NCI-H226 (cell line): ENCODE data around the gene UNK.
A peak's percentile ranks its signal among the peaks of the same experiment; 100 is the strongest.
"Not testable (repeated sequence)": the region's sequence is repeated elsewhere in the genome, so short reads cannot be mapped to it uniquely, and the experiment has no call there.

Source experiments
- DNase-seq: peaks from one replicate; pipeline ENCODE4 v3.0.0-alpha.2; 2015

UNK gene

GRCh38 chr17:75856062-75856756 is 71.6 kb downstream of the UNK start:
- DNase-seq, result no peak

DNA sequence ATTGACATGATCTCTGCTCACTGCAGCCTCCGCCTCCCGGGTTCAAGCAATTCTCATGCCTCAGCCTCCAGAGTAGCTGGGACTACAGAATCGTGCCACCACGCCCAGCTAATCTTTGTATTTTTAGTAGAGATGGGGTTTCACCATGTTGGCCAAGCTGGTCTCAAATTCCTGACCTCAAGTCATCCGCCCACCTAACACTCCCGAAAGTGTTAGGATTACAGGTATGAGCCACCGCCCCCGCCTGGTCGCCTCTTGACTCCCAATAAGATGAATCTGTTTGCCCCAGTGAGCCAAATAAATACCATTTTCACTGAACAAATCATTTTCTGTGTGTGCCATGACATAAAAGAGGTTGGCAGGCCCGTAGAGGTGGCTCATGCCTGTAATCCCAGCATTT is 74.8 kb downstream of the UNK start:
- DNase-seq, result not testable (repeated sequence)

DNA sequence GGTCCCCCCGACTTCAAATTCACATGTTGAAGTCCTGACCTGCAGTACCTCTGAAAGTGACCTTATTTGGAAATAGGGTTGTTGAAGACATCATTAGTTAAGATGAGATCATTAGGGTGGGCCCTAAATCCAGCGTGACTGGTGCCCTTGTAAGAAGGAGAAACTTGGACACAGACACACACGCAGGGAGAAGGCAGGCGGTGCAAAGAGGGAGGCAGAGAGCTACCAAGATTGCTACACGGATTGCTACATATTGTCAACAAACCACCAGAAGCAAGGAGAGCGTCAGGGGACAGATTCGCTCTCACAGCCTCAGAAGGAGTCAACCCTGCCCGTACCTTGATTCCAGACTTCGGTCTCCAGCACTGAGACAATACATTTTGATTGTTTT is 77.3 kb downstream of the UNK start:
- no peak for DNase-seq

DNA sequence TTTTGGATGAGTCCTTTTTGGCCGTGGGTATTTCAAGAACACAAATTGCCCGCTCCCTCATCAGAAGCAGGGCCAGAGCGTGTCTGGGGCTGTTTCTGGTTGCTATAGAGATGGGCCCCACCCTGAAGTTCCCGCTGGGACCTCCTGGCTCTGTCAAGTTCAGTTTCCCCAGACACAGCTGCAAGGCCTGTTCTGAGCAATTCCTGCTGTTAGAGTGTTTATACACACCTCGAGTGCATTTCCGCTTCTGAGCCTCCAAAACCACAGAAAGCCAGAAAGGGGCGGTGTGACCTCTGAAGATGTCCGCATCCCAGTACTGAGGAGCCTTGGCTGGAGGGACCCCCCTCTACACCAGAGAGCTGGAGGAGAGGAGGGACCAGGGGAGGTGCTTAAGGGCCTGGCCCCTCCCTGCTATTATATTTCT is 79.9 kb downstream of the UNK start:
- DNase-seq, result no peak

- DNase-seq, result not testable (repeated sequence)
Measured at GRCh38 chr17:75864887-75865286, 80.3 kb downstream of the UNK start.

DNA sequence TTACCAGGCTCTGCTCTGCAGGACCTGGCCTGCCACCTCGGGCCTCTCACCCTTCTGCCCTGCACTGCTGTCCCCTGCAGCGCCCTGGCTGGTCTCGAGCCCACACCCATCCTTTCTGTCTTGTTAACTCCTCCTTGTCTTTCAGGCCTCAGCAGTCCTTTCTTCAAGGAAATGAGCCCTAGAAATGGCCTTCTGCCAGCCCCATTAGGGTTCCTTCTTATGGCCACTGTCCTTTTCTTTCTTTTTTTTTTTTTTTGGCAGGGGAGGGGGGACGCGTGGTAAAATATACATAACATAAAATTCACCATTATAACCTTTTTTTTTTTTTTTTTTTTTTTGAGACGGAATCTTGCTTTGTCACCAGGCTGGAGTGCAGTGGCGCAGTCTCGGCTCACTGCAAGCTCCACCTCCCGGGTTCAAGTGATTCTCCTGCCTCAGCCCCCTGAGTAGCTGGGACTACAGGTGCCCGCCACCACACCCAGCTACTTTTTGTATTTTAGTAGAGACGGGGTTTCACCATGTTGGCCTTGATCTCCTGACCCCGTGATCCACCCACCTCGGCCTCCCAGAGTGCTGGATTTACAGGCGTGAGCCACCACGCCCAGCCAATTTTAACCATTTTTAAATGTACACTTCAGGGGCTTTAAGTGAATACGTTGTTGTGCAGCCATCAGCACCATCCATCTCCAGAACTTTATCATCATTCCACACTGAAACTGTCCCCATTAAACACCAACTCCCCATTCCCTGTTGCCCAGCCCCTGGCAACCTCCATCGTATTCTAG is 81.0 kb downstream of the UNK start:
- DNase-seq, result not testable (repeated sequence)

GRCh38 chr17:75868730-75869281 is 84.2 kb downstream of the UNK start:
- not testable (repeated sequence) for DNase-seq

- DNase-seq, result no peak
Measured at GRCh38 chr17:75869282-75870141, 84.9 kb downstream of the UNK start.

GRCh38 chr17:75870228-75870627 is 85.6 kb downstream of the UNK start:
- not testable (repeated sequence) for DNase-seq

GRCh38 chr17:75872434-75873351 is 88.1 kb downstream of the UNK start:
- peak; percentile 79 for DNase-seq

DNA sequence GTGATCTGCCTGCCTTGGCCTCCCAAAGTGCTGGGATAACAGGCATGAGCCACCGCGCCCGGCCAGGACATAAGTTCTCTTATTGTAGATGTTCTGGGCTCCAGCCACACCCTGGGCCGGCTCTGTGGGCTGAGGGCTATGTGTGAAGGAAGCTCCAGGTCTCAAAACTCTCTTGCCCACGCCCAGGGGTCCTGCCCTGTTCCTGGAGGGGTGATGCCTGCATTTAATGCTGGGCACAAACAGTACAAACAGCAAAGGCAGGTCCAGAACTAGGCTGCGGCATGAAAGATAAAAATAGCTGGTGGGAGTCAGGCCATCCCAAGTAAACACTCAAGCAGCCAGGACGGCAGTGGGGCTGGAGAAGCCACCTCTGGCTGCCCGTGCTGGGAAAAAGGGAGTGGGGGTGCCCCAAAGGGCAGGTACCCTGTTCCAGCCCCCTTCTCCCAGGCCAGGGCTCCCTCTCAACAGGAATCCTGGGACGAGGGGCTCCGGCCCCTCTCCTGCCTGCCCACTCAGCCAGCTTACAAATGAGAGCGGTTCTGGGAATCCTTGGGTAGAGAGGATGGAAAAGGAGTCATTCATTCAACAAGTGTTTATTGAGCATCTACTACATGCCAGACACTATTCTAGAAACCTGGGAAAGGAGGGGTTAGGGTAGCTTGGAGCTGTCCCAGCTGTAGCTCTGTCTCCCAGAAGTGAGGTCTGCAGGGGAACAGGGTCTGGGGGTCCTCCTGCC is 89.1 kb downstream of the UNK start:
- DNase-seq, result no peak

- peak; percentile 1 for DNase-seq
Measured at GRCh38 chr17:75874323-75875181, 89.9 kb downstream of the UNK start.
